MV-4-11 (cell line): Measurements from ENCODE around the gene TLR7.

Experiments
- DNase-seq: peaks from one replicate; lab custom pipeline; 2025; lab: John Stamatoyannopoulos, UW

The TLR7 gene

GRCh38 chrX:12891171-12891570, 24.3 kb downstream of the TLR7 start:
- peak; percentile 82 for DNase-seq

GRCh38 chrX:12891915-12892506, 25.1 kb downstream of the TLR7 start:
- no peak for DNase-seq

- DNase-seq: peak; percentile 27
Observed at GRCh38 chrX:12892716-12893115, 25.8 kb downstream of the TLR7 start.

GRCh38 chrX:12894074-12895030, 27.5 kb downstream of the TLR7 start:
- DNase-seq: peak; percentile 41

GRCh38 chrX:12895866-12896265, 29.0 kb downstream of the TLR7 start:
- DNase-seq: no peak

GRCh38 chrX:12896935-12897334, 30.1 kb downstream of the TLR7 start:
- DNase-seq: peak; percentile 57

GRCh38 chrX:12898073-12898472, 31.2 kb downstream of the TLR7 start:
- no peak for DNase-seq

GRCh38 chrX:12899506-12899905, 32.6 kb downstream of the TLR7 start:
- no peak for DNase-seq

- peak; percentile 20 for DNase-seq
Observed at GRCh38 chrX:12901486-12901885, 34.6 kb downstream of the TLR7 start.

GRCh38 chrX:12903646-12904045, 36.8 kb downstream of the TLR7 start:
- no peak for DNase-seq

- DNase-seq: peak; percentile 64
Observed at GRCh38 chrX:12906046-12906761, 39.3 kb downstream of the TLR7 start, which contains the start of gene TLR8. TSS of gene TLR8 (plus strand) at chrX:12906620. CDS start at chrX:12906707, 87 bp downstream.

GRCh38 chrX:12910423-12911121, 43.7 kb downstream of the TLR7 start:
- peak; percentile 71 for DNase-seq

GRCh38 chrX:12911122-12911470, 44.2 kb downstream of the TLR7 start:
- peak; percentile 37 for DNase-seq

- DNase-seq: no peak
Observed at GRCh38 chrX:12912791-12913482, 46.1 kb downstream of the TLR7 start.

- no peak for DNase-seq
Observed at GRCh38 chrX:12917753-12918152, 50.9 kb downstream of the TLR7 start.

- DNase-seq: peak; percentile 42
Observed at GRCh38 chrX:12919051-12919450, 52.2 kb downstream of the TLR7 start.

- no peak for DNase-seq
Observed at GRCh38 chrX:12919620-12920019, 52.7 kb downstream of the TLR7 start.

- DNase-seq: no peak
Observed at GRCh38 chrX:12920990-12921389, 54.1 kb downstream of the TLR7 start.

- DNase-seq: no peak
Observed at GRCh38 chrX:12921886-12922598, 55.2 kb downstream of the TLR7 start.

- DNase-seq: no peak
Observed at GRCh38 chrX:12922599-12922919, 55.7 kb downstream of the TLR7 start.

- peak; percentile 45 for DNase-seq
Observed at GRCh38 chrX:12929701-12930100, 62.8 kb downstream of the TLR7 start.
